Heart right ventricle (tissue), 16 donors: ENCODE data around the gene C16orf90. TPM values are rescaled to one million over a fixed set of nuclear protein-coding genes. Genes with fewer than 3 reads are reported as not detected.

Source experiments
- ATAC-seq, 8 donors: fragments of 200-7000 bp; cut with Tn5 transposase; one replicate each; pipeline ENCODE4 v1.9.1; 2020; ENCODE audit warnings: mild to moderate bottlenecking in 8 of 8, moderate library complexity in 8 of 8, moderate number of reproducible peaks in 1 of 8
- DNase-seq, 2 donors: peaks; one replicate each; pipeline ENCODE4 v3.0.0-alpha.2; 2020
- H3K27ac ChIP-seq, 10 donors: fragments of 200-600 bp; sonication (generic) in 2 of 10; one replicate each; pipeline versions ENCODE4 v1.5.0 to v1.8.0; 2020 to 2022; ENCODE audit warnings: mild to moderate bottlenecking in 3 of 10
- H3K27me3 ChIP-seq, 7 donors: fragments of 200-600 bp; one replicate each; pipeline ENCODE4 v1.8.0; 2021 to 2022; ENCODE audit warnings: mild to moderate bottlenecking in 2 of 7
- H3K36me3 ChIP-seq, 9 donors: fragments of 200-600 bp; sonication (generic) in 1 of 9; one replicate each; pipeline versions ENCODE4 v1.5.0 to v1.8.0; 2020 to 2022; ENCODE audit warnings: mild to moderate bottlenecking in 2 of 9
- H3K4me1 ChIP-seq, 9 donors: fragments of 200-600 bp; sonication (generic) in 1 of 9; one replicate each; pipeline versions ENCODE4 v1.5.0 to v1.8.0; 2020 to 2022; ENCODE audit warnings: mild to moderate bottlenecking in 4 of 9
- H3K4me3 ChIP-seq, 10 donors: fragments of 200-600 bp; sonication (generic) in 2 of 10; one replicate each; pipeline versions ENCODE4 v1.5.0 to v1.8.0; 2020 to 2022; ENCODE audit warnings: mild to moderate bottlenecking in 7 of 10, moderate library complexity in 2 of 10
- H3K9me3 ChIP-seq, 11 donors: fragments of 200-600 bp in 10 of 11; sonication (generic) in 2 of 11; one replicate each; pipeline versions ENCODE4 v1.5.0 to v1.8.0; 2013 to 2022; ENCODE audit warnings: mild to moderate bottlenecking in 2 of 11, control low read depth in 1 of 11, moderate library complexity in 1 of 11
- WGBS, 2 donors: extraction: QIAGEN DNeasy Blood & Tissue Kit; methylation state at CpG; one replicate each; pipeline ENCODE4 v1.1.7; 2013; ENCODE audit warnings: inconsistent platforms in 1 of 2; 5-methylcytosine and 5-hydroxymethylcytosine counted together
- intact Hi-C, 10 donors: fragments of 100-400 bp; cut with DNase I; formaldehyde crosslinking; loops; one replicate each; pipeline versions ENCODE4 v1.11.1 to v1.14.2; 2022
- polyA plus RNA-seq, 2 donors: library from polyadenylated mRNA; stranded (reverse); fragments of 200-250 nt; gene quantifications; one replicate each; pipeline ENCODE4 v1.2.3, GENCODE V29; 2013
- total RNA-seq, 10 donors: library from RNA; stranded (reverse); fragmentation: NEBNext Ultra II Directional in 3 of 10; extraction: Animal tissue kit (Norgen Biotek cat#: 25700) in 3 of 10; gene quantifications; one replicate each; pipeline versions ENCODE4 v1.2.1 to v1.2.4, GENCODE V29; 2021 to 2023
- TF ChIP-seq, protein P1 (sequence below), 9 donors: fragments of 200-600 bp; sonication (generic) in 2 of 9; IDR thresholded peaks; one replicate each; pipeline versions ENCODE4 v1.5.0 to v1.8.0; 2021 to 2022; ENCODE audit warnings: antibody characterized with exemption in 9 of 9, mild to moderate bottlenecking in 5 of 9, moderate library complexity in 1 of 9
- donor health status: Arrhythmogenic right ventricular cardiomyopathy.
- donor health status: ischemic (EF 13 %, LVEDD 7.1; RV severe dilation, severe dysfunction).
- donor health status: healthy with polysubstance abuse.
- donor health status: DM: no; HTN: yes; CAD: no.
- donor health status: DM: no; HTN: no; CAD: no.
- donor health status: ischemic (EF 25% LVEDD 6.9; RV normal size, moderate dysfunction).
- donor health status: ischemic (EF 25% LVEDD 5.7; RV mildly dilated, moderate dysfunction).
- donor health status: healthy.
- donor health status: DM: yes; HTN: yes; CAD: no.
- donor health status: Ischemic cardiomyopathy.
- donor health status: ischemic (EF 35%, LVEDD 5.7; RV mildly dilated, moderate dysfunction).
- donor health status: nonischemic (EF 11% LVEDD 7.7; RV severe dilation, severe dysfunction).
- donor health status: DM: yes; HTN: yes; CAD: no.
- donor health status: PGD.
- donor health status: ischemic (EF 29% LVEDD 5.4; RV normal size, mild dysfunction).
- donor health status: nonischemic (EF 23%, LVEDD 6.1; RV moderate dilation, normal function).

C16orf90 gene
- total and polyA plus RNA-seq, 12 donors, result not detected

DNA sequence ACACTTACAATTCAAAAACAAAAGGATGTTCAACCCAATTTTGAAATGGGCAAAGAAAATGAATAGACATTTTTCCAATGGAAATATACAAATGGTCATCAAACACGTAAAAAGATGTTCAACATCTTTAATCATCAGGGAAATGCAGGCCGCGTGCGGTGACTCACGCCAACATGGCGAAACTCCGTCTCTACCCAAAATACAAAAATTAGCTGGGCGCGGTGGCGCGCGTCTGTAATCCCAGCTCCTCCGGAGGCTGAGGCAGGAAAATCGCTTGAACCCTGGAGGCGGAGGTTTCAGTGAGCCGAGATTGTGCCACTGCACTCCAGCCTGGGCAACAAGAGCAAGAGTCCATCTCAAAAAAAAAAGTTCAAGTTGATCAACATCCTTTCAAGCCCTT lies 3.7 kb upstream of the C16orf90 start:
- WGBS, 2 donors, result 96 to 97% methylated on average over 16 of the region's 16 CpGs
- Histone ChIP-seq H3K27ac (no peak overlapping the region), H3K4me3 (no peak overlapping the region), H3K36me3 (no peaks in the 10 kb centered on the region), H3K9me3 (no peaks in the 10 kb centered on the region), H3K27me3 (no peaks in the 10 kb centered on the region), H3K4me1 (peaks cover 2 to 40% (median 12%) of the 10 kb centered on the region in 9 donors)
- TF ChIP-seq, protein P1, sequence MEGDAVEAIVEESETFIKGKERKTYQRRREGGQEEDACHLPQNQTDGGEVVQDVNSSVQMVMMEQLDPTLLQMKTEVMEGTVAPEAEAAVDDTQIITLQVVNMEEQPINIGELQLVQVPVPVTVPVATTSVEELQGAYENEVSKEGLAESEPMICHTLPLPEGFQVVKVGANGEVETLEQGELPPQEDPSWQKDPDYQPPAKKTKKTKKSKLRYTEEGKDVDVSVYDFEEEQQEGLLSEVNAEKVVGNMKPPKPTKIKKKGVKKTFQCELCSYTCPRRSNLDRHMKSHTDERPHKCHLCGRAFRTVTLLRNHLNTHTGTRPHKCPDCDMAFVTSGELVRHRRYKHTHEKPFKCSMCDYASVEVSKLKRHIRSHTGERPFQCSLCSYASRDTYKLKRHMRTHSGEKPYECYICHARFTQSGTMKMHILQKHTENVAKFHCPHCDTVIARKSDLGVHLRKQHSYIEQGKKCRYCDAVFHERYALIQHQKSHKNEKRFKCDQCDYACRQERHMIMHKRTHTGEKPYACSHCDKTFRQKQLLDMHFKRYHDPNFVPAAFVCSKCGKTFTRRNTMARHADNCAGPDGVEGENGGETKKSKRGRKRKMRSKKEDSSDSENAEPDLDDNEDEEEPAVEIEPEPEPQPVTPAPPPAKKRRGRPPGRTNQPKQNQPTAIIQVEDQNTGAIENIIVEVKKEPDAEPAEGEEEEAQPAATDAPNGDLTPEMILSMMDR (IDR thresholded peaks at IDR 0.05), result no peak
- DNase-seq (no peak), ATAC-seq (no peak)
- intact Hi-C loops, result loop anchor here in 3 of 10 donors (10.0 kb wide), 3 partner anchors 64 to 314 kb away; partner anchors contain the start of gene OR1F1 (in 1 of the 3)

DNA sequence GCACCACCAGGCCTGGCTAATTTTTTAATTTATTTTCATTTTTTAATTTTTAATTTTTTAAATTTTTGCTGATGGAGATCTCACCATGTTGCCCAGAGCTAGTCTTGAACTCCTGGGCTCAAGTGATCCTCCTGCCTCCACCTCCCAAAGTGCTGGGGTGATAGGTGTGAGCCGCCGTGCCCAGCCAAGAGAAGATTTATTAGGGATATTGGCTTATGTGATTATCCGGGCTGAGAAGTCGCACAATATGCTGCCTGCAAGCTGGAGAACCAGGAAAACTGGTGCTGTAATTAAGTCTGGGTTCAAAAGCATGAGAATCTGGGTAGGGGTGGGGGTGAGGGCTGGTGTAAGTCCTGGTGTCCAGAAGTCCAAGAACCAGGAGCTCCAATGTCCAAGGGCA lies 2.5 kb upstream of the C16orf90 start:
- Histone ChIP-seq H3K36me3 (no peaks in the 10 kb centered on the region), H3K27ac (no peak overlapping the region), H3K9me3 (no peaks in the 10 kb centered on the region), H3K4me1 (peaks cover 2 to 28% (median 12%) of the 10 kb centered on the region in 9 donors), H3K27me3 (no peaks in the 10 kb centered on the region), H3K4me3 (no peak overlapping the region)
- TF ChIP-seq, protein P1 (IDR thresholded peaks at IDR 0.05), result no peak
- no peak for ATAC-seq
- intact Hi-C loops, result loop anchor here in 3 of 10 donors (10.0 kb wide), 3 partner anchors 63 to 313 kb away; partner anchors contain the start of gene OR1F1 (in 1 of the 3)
- DNase-seq, result no peak
- 97 to 98% methylated on average over 4 of the region's 4 CpGs for WGBS, 2 donors

DNA sequence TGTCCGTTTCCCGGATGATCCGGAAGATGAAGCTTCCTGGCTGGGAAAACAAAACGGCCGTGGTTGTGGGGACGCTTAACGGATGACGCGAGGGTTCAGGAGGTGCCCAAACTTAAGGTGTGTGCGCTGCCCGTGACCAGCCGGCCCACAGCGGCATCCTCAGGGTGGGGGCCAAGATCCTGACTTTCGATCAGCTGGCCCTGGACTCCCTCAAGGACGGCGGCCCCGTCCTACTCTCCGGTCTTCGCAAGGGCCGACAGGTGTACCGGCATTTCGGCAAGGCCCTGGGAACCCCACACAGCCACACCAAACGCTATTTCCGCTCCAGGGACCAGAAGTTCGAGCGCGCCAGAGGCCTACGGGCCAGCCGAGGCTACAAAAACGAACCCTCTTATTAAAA lies 1.1 kb upstream of the C16orf90 start:
- no peak overlapping the region for H3K4me3 ChIP-seq
- 96% methylated on average over 30 of the region's 30 CpGs for WGBS, 2 donors
- TF ChIP-seq, protein P1 (IDR thresholded peaks at IDR 0.05), result no peak
- intact Hi-C loops, result loop anchor here in 3 of 10 donors (10.0 kb wide), 3 partner anchors 62 to 312 kb away; partner anchors contain the start of gene OR1F1 (in 1 of the 3)
- ATAC-seq (no peak), DNase-seq (no peak)
- no peaks in the 10 kb centered on the region for H3K9me3 ChIP-seq
- H3K27ac ChIP-seq, result no peak overlapping the region
- no peaks in the 10 kb centered on the region for H3K36me3 ChIP-seq
- no peaks in the 10 kb centered on the region for H3K27me3 ChIP-seq
- H3K4me1 ChIP-seq, result peaks cover 0 to 21% (median 6%) of the 10 kb centered on the region in 9 donors

DNA sequence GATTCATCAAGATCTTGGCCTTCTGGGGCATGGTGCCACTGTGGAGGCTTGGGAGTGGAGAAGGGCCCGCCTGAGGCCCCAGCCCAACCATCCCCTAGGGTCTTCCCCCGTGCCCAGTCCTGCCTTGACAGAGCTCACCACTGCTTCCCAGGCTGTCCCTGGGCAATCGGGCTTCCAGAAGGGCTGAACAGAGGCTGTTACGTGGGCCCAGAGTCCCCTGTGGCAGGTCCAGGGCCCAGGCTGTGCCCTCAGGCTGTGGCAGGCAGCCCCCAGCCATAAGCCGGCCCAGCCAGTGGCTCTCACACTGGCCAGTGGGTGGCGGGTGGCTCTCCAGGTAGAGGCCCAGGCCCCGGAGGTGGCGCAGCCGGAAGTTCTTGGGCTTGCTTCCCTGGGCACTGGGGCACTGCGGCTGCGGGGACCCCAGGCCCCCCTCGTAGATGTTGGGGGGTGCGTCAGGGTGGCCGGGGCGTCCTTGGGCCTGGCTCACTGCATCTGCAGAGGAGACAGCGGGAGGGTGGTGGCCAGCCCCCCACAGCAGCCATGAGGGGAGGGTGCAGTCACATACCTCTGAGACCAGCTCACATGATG lies 809 bp downstream of the C16orf90 start:
- intact Hi-C loops, result loop anchor here in 3 of 10 donors (10.0 kb wide), 3 partner anchors 60 to 310 kb away; partner anchors contain the start of gene OR1F1 (in 1 of the 3)

More for the DNA sequence above, 809 bp downstream of the C16orf90 start:
- ATAC-seq (peak in 1 of 8 donors; percentile 4), DNase-seq (no peak)
- no peaks in the 10 kb centered on the region for H3K27me3 ChIP-seq
- H3K4me1 ChIP-seq, result peaks cover 0 to 18% (median 7%) of the 10 kb centered on the region in 9 donors
- H3K4me3 ChIP-seq, result no peak overlapping the region
- H3K36me3 ChIP-seq, result no peaks in the 10 kb centered on the region
- H3K9me3 ChIP-seq, result no peaks in the 10 kb centered on the region
- 92 to 95% methylated on average over 13 to 16 of the region's 16 CpGs for WGBS, 2 donors
- no peak overlapping the region for H3K27ac ChIP-seq
- TF ChIP-seq, protein P1 (IDR thresholded peaks at IDR 0.05), result no peak
